Activated naive CD4-positive, alpha-beta T cell treated with anti-CD3 and anti-CD28 coated beads for 36 hours (primary cell): ENCODE data around the gene KIF26B. TPM values are rescaled to one million over a fixed set of nuclear protein-coding genes. Genes with fewer than 3 reads are reported as not detected.
"Not testable (repeated sequence)": the region's sequence is repeated elsewhere in the genome, so short reads cannot be mapped to it uniquely, and the experiment has no call there.

ENCODE experiments used
- CTCF ChIA-PET: fragments of 350-600 bp; sonication (Branson Sonifier 250); formaldehyde crosslinking; loops from one replicate; lab custom pipeline; 2021; ENCODE audit warnings: antibody characterized with exemption; lab: Charles Lee
- DNase-seq: peaks from one replicate; pipeline ENCODE4 v3.0.0-alpha.2; 2020
- H3K27ac Mint-ChIP-seq: one replicate; pipeline ENCODE4 v1.8.0; 2021; ENCODE audit warnings: mild to moderate bottlenecking, mixed read lengths
- H3K27me3 Mint-ChIP-seq: one replicate; pipeline ENCODE4 v1.8.0; 2021; ENCODE audit warnings: low read depth, mixed read lengths
- H3K36me3 Mint-ChIP-seq: one replicate; pipeline ENCODE4 v1.8.0; 2021; ENCODE audit warnings: low read depth, mixed read lengths
- H3K4me1 Mint-ChIP-seq: one replicate; pipeline ENCODE4 v1.8.0; 2021; ENCODE audit warnings: low read depth, mixed read lengths
- H3K4me3 Mint-ChIP-seq: one replicate; pipeline ENCODE4 v1.8.0; 2021; ENCODE audit warnings: mild to moderate bottlenecking, moderate library complexity, mixed read lengths
- H3K9me3 Mint-ChIP-seq: one replicate; pipeline ENCODE4 v1.8.0; 2021; ENCODE audit warnings: mixed read lengths
- intact Hi-C: fragments of 100-400 bp; cut with micrococcal nuclease; formaldehyde crosslinking; loops from one replicate; pipeline ENCODE4 v1.15.1; 2023
- total RNA-seq, 2 experiments: library from RNA; stranded (reverse); gene quantifications; one replicate each; pipeline ENCODE4 v1.2.3, GENCODE V29; 2021

The KIF26B gene
- total RNA-seq, 2 experiments from 2014 or later: 0.05 TPM; not detected in 1

GRCh38 chr1:245353411-245353810 lies 198.6 kb downstream of the KIF26B start:
- CTCF ChIA-PET: no interaction called here

GRCh38 chr1:245353915-245354775 lies 199.4 kb downstream of the KIF26B start:
- Mint-ChIP-seq H3K9me3 (no peaks in the 10 kb centered on the region), H3K27ac (no peak overlapping the region), H3K4me1 (no peaks in the 10 kb centered on the region), H3K27me3 (peaks cover 3% of the 10 kb centered on the region), H3K4me3 (no peak overlapping the region), H3K36me3 (no peaks in the 10 kb centered on the region)
- CTCF ChIA-PET: no interaction called here
- intact Hi-C loops: no loop called here
- no peak for DNase-seq

More at GRCh38 chr1:245353411-245353810, 198.6 kb downstream of the KIF26B start:
- H3K27ac Mint-ChIP-seq: no peak overlapping the region
- no peak for DNase-seq
- H3K36me3 Mint-ChIP-seq: no peaks in the 10 kb centered on the region
- H3K4me3 Mint-ChIP-seq: no peak overlapping the region
- H3K9me3 Mint-ChIP-seq: no peaks in the 10 kb centered on the region
- H3K27me3 Mint-ChIP-seq: peaks cover 3% of the 10 kb centered on the region
- intact Hi-C loops: no loop called here
- no peaks in the 10 kb centered on the region for H3K4me1 Mint-ChIP-seq

GRCh38 chr1:245355851-245356630 lies 201.3 kb downstream of the KIF26B start:
- CTCF ChIA-PET, H3K36me3 Mint-ChIP-seq, H3K27me3 Mint-ChIP-seq, H3K27ac Mint-ChIP-seq, H3K4me1 Mint-ChIP-seq, H3K9me3 Mint-ChIP-seq, intact Hi-C loops, DNase-seq, H3K4me3 Mint-ChIP-seq: not testable (repeated sequence)

GRCh38 chr1:245356891-245357585 lies 202.3 kb downstream of the KIF26B start:
- Mint-ChIP-seq H3K27ac (no peak overlapping the region), H3K27me3 (peaks cover 3% of the 10 kb centered on the region), H3K36me3 (no peaks in the 10 kb centered on the region), H3K4me1 (no peaks in the 10 kb centered on the region), H3K4me3 (no peak overlapping the region), H3K9me3 (no peaks in the 10 kb centered on the region)
- CTCF ChIA-PET: no interaction called here
- no peak for DNase-seq
- intact Hi-C loops: no loop called here

- H3K27ac Mint-ChIP-seq, H3K9me3 Mint-ChIP-seq, CTCF ChIA-PET: not testable (repeated sequence)
Measured at GRCh38 chr1:245359101-245359680, 204.4 kb downstream of the KIF26B start.

GRCh38 chr1:245361065-245361464 lies 206.3 kb downstream of the KIF26B start:
- Mint-ChIP-seq H3K9me3 (no peaks in the 10 kb centered on the region), H3K36me3 (no peaks in the 10 kb centered on the region), H3K4me1 (no peaks in the 10 kb centered on the region), H3K27me3 (no peaks in the 10 kb centered on the region), H3K27ac (no peak overlapping the region), H3K4me3 (no peak overlapping the region)
- intact Hi-C loops: no loop called here
- CTCF ChIA-PET: no interaction called here
- DNase-seq: no peak

More at GRCh38 chr1:245359101-245359680, 204.4 kb downstream of the KIF26B start:
- H3K27me3 Mint-ChIP-seq, H3K4me1 Mint-ChIP-seq, H3K4me3 Mint-ChIP-seq, H3K36me3 Mint-ChIP-seq, intact Hi-C loops, DNase-seq: not testable (repeated sequence)

GRCh38 chr1:245361951-245362350 lies 207.2 kb downstream of the KIF26B start:
- no peak overlapping the region for H3K4me3 Mint-ChIP-seq
- no peaks in the 10 kb centered on the region for H3K4me1 Mint-ChIP-seq
- H3K36me3 Mint-ChIP-seq: no peaks in the 10 kb centered on the region
- intact Hi-C loops: no loop called here
- H3K9me3 Mint-ChIP-seq: no peaks in the 10 kb centered on the region
- no peak for DNase-seq
- no peak overlapping the region for H3K27ac Mint-ChIP-seq
- CTCF ChIA-PET: no interaction called here
- H3K27me3 Mint-ChIP-seq: no peaks in the 10 kb centered on the region

GRCh38 chr1:245363461-245364200 lies 208.8 kb downstream of the KIF26B start:
- H3K27ac Mint-ChIP-seq: no peak overlapping the region
- CTCF ChIA-PET: no interaction called here
- intact Hi-C loops: no loop called here

GRCh38 chr1:245365095-245366020 lies 210.6 kb downstream of the KIF26B start:
- no peaks in the 10 kb centered on the region for H3K27me3 Mint-ChIP-seq
- H3K36me3 Mint-ChIP-seq: no peaks in the 10 kb centered on the region
- no peaks in the 10 kb centered on the region for H3K9me3 Mint-ChIP-seq
- CTCF ChIA-PET: no interaction called here
- no peak overlapping the region for H3K4me3 Mint-ChIP-seq
- H3K4me1 Mint-ChIP-seq: no peaks in the 10 kb centered on the region
- no peak for DNase-seq
- intact Hi-C loops: no loop called here
- H3K27ac Mint-ChIP-seq: no peak overlapping the region

More at GRCh38 chr1:245363461-245364200, 208.8 kb downstream of the KIF26B start:
- no peaks in the 10 kb centered on the region for H3K36me3 Mint-ChIP-seq
- no peaks in the 10 kb centered on the region for H3K27me3 Mint-ChIP-seq
- H3K4me1 Mint-ChIP-seq: no peaks in the 10 kb centered on the region
- no peak for DNase-seq
- no peak overlapping the region for H3K4me3 Mint-ChIP-seq
- no peaks in the 10 kb centered on the region for H3K9me3 Mint-ChIP-seq

- Mint-ChIP-seq H3K4me3 (no peak overlapping the region), H3K27ac (no peak overlapping the region), H3K9me3 (no peaks in the 10 kb centered on the region), H3K27me3 (no peaks in the 10 kb centered on the region), H3K4me1 (no peaks in the 10 kb centered on the region), H3K36me3 (no peaks in the 10 kb centered on the region)
- no peak for DNase-seq
- intact Hi-C loops: no loop called here
- CTCF ChIA-PET: no interaction called here
Measured at GRCh38 chr1:245366886-245367285, 212.1 kb downstream of the KIF26B start.
